Measurements from ENCODE around the gene HOXC10.
A peak's percentile ranks its signal among the peaks of the same experiment; 100 is the strongest.

Gene HOXC10

GRCh38 chr12:53950789-53951576 lies 34.0 kb upstream of the HOXC10 start:
- Histone ChIP-seq H2BK120ac (ENCODE audit: insufficient read depth, low read length, poor library complexity) (no peak overlapping the region), H2BK5ac (ENCODE audit: low read depth, low read length, poor library complexity) (no peak overlapping the region), H2BK12ac (ENCODE audit: low read length) (no peak overlapping the region)

GRCh38 chr12:53951577-53952334 lies 33.2 kb upstream of the HOXC10 start:
- no peak overlapping the region for H3K4me3 ChIP-seq (ENCODE audit: low read depth, low read length)
- no peak overlapping the region for H3K18ac ChIP-seq (ENCODE audit: low read length)
- H3K4ac ChIP-seq (ENCODE audit: low read depth, low read length) = no peak overlapping the region
- no peak overlapping the region for H3K23ac ChIP-seq (ENCODE audit: low read length)
- no peak overlapping the region for H2AFZ ChIP-seq (ENCODE audit: insufficient read depth, low read length, poor library complexity)
- peaks cover 18% of the 10 kb centered on the region for H3K9me3 ChIP-seq (ENCODE audit: insufficient read depth, low read depth, low read length)
- H2AK5ac ChIP-seq (ENCODE audit: low read length) = no peak overlapping the region
- no peak overlapping the region for H4K8ac ChIP-seq (ENCODE audit: low read depth, low read length)
- no CpG with 5 or more reads among the region's 47 CpGs for WGBS (ENCODE audit: extremely low coverage, insufficient coverage, insufficient read length)
- H3K79me1 ChIP-seq (ENCODE audit: low read length) = no peaks in the 10 kb centered on the region
- H4K12ac ChIP-seq (ENCODE audit: low read depth, low read length) = no peak overlapping the region
- H3K4me1 ChIP-seq (ENCODE audit: control insufficient read depth in 1 of 2, insufficient read depth in 2 of 2, low read length in 2 of 2) = peaks cover 19 to 24% of the 10 kb centered on the region in 2 experiments
- H2BK12ac ChIP-seq (ENCODE audit: low read length) = no peak overlapping the region
- no peak overlapping the region for H3K14ac ChIP-seq (ENCODE audit: low read length)
- no peak for DNase-seq
- no peak overlapping the region for H3K9ac ChIP-seq (ENCODE audit: low read length)
- H3K79me2 ChIP-seq (ENCODE audit: control insufficient read depth, insufficient read depth, low read length, poor library complexity) = no peaks in the 10 kb centered on the region
- no peak overlapping the region for H2BK120ac ChIP-seq (ENCODE audit: insufficient read depth, low read length, poor library complexity)
- H2BK5ac ChIP-seq (ENCODE audit: low read depth, low read length, poor library complexity) = no peak overlapping the region
- no peak overlapping the region for H4K91ac ChIP-seq (ENCODE audit: low read depth, low read length)
- no peak overlapping the region for H3K27ac ChIP-seq (ENCODE audit: low read depth, low read length)
- peak overlapping the region; percentile 7 for H3K4me2 ChIP-seq (ENCODE audit: low read length)
- no peaks in the 10 kb centered on the region for H3K36me3 ChIP-seq (ENCODE audit: control insufficient read depth in 1 of 2, insufficient read depth in 2 of 2, low read length in 2 of 2)
- peaks cover 74% of the 10 kb centered on the region for H3K27me3 ChIP-seq (ENCODE audit: insufficient read depth, low read length)

More at GRCh38 chr12:53950789-53951576, 34.0 kb upstream of the HOXC10 start:
- no peak overlapping the region for H3K9ac ChIP-seq (ENCODE audit: low read length)
- H3K14ac ChIP-seq (ENCODE audit: low read length) = no peak overlapping the region
- peaks cover 68% of the 10 kb centered on the region for H3K27me3 ChIP-seq (ENCODE audit: insufficient read depth, low read length)
- peaks cover 11% of the 10 kb centered on the region for H3K9me3 ChIP-seq (ENCODE audit: insufficient read depth, low read depth, low read length)
- no peak overlapping the region for H4K12ac ChIP-seq (ENCODE audit: low read depth, low read length)
- no peak overlapping the region for H4K91ac ChIP-seq (ENCODE audit: low read depth, low read length)
- DNase-seq = no peak
- no peak overlapping the region for H2AK5ac ChIP-seq (ENCODE audit: low read length)
- H3K4me1 ChIP-seq (ENCODE audit: control insufficient read depth in 1 of 2, insufficient read depth in 2 of 2, low read length in 2 of 2) = peaks cover 19 to 21% of the 10 kb centered on the region in 2 experiments
- no peak overlapping the region for H3K4ac ChIP-seq (ENCODE audit: low read depth, low read length)
- no peak overlapping the region for H3K23ac ChIP-seq (ENCODE audit: low read length)
- H3K27ac ChIP-seq (ENCODE audit: low read depth, low read length) = no peak overlapping the region
- H3K4me2 ChIP-seq (ENCODE audit: low read length) = no peak overlapping the region
- H3K36me3 ChIP-seq (ENCODE audit: control insufficient read depth in 1 of 2, insufficient read depth in 2 of 2, low read length in 2 of 2) = peaks cover 0 to 3% of the 10 kb centered on the region in 2 experiments
- H4K8ac ChIP-seq (ENCODE audit: low read depth, low read length) = no peak overlapping the region
- no peak overlapping the region for H2AFZ ChIP-seq (ENCODE audit: insufficient read depth, low read length, poor library complexity)
- H3K18ac ChIP-seq (ENCODE audit: low read length) = no peak overlapping the region
- H3K79me2 ChIP-seq (ENCODE audit: control insufficient read depth, insufficient read depth, low read length, poor library complexity) = no peaks in the 10 kb centered on the region
- H3K79me1 ChIP-seq (ENCODE audit: low read length) = no peaks in the 10 kb centered on the region
- H3K4me3 ChIP-seq (ENCODE audit: low read depth, low read length) = no peak overlapping the region
- WGBS (ENCODE audit: extremely low coverage, insufficient coverage, insufficient read length) = no CpG with 5 or more reads among the region's 34 CpGs

GRCh38 chr12:53952335-53952694 lies 32.6 kb upstream of the HOXC10 start:
- Histone ChIP-seq H3K9me3 (ENCODE audit: insufficient read depth, low read depth, low read length) (peaks cover 21% of the 10 kb centered on the region), H3K18ac (ENCODE audit: low read length) (no peak overlapping the region), H3K27me3 (ENCODE audit: insufficient read depth, low read length) (peaks cover 79% of the 10 kb centered on the region), H3K9ac (ENCODE audit: low read length) (no peak overlapping the region), H2AK5ac (ENCODE audit: low read length) (no peak overlapping the region), H3K14ac (ENCODE audit: low read length) (no peak overlapping the region), H3K4me2 (ENCODE audit: low read length) (peak overlapping the region; percentile 7), H2BK5ac (ENCODE audit: low read depth, low read length, poor library complexity) (no peak overlapping the region), H2BK12ac (ENCODE audit: low read length) (no peak overlapping the region), H4K12ac (ENCODE audit: low read depth, low read length) (no peak overlapping the region), H3K79me2 (ENCODE audit: control insufficient read depth, insufficient read depth, low read length, poor library complexity) (no peaks in the 10 kb centered on the region), H4K91ac (ENCODE audit: low read depth, low read length) (no peak overlapping the region), H2AFZ (ENCODE audit: insufficient read depth, low read length, poor library complexity) (no peak overlapping the region), H2BK120ac (ENCODE audit: insufficient read depth, low read length, poor library complexity) (no peak overlapping the region), H4K8ac (ENCODE audit: low read depth, low read length) (no peak overlapping the region), H3K36me3 (ENCODE audit: control insufficient read depth in 1 of 2, insufficient read depth in 2 of 2, low read length in 2 of 2) (no peaks in the 10 kb centered on the region), H3K79me1 (ENCODE audit: low read length) (no peaks in the 10 kb centered on the region), H3K27ac (ENCODE audit: low read depth, low read length) (no peak overlapping the region), H3K23ac (ENCODE audit: low read length) (no peak overlapping the region), H3K4me1 (ENCODE audit: control insufficient read depth in 1 of 2, insufficient read depth in 2 of 2, low read length in 2 of 2) (peaks cover 19 to 24% of the 10 kb centered on the region in 2 experiments), H3K4ac (ENCODE audit: low read depth, low read length) (no peak overlapping the region), H3K4me3 (ENCODE audit: low read depth, low read length) (no peak overlapping the region)
- no peak for DNase-seq
- WGBS (ENCODE audit: extremely low coverage, insufficient coverage, insufficient read length) = no CpG with 5 or more reads among the region's 13 CpGs

- no peak overlapping the region for H2BK5ac ChIP-seq (ENCODE audit: low read depth, low read length, poor library complexity)
- no peak overlapping the region for H3K14ac ChIP-seq (ENCODE audit: low read length)
- H3K27me3 ChIP-seq (ENCODE audit: insufficient read depth, low read length) = peaks cover 84% of the 10 kb centered on the region
- H2AFZ ChIP-seq (ENCODE audit: insufficient read depth, low read length, poor library complexity) = no peak overlapping the region
- peaks cover 19 to 24% of the 10 kb centered on the region in 2 experiments for H3K4me1 ChIP-seq (ENCODE audit: control insufficient read depth in 1 of 2, insufficient read depth in 2 of 2, low read length in 2 of 2)
- H4K12ac ChIP-seq (ENCODE audit: low read depth, low read length) = no peak overlapping the region
- no peak overlapping the region for H4K91ac ChIP-seq (ENCODE audit: low read depth, low read length)
- peak; percentile 93 to 96 for DNase-seq
- H3K4me2 ChIP-seq (ENCODE audit: low read length) = no peak overlapping the region
- no peak overlapping the region for H3K4ac ChIP-seq (ENCODE audit: low read depth, low read length)
- no peak overlapping the region for H2AK5ac ChIP-seq (ENCODE audit: low read length)
- WGBS (ENCODE audit: extremely low coverage, insufficient coverage, insufficient read length) = no CpG with 5 or more reads among the region's 38 CpGs
- peaks cover 21% of the 10 kb centered on the region for H3K9me3 ChIP-seq (ENCODE audit: insufficient read depth, low read depth, low read length)
- no peak overlapping the region for H3K4me3 ChIP-seq (ENCODE audit: low read depth, low read length)
- no peaks in the 10 kb centered on the region for H3K36me3 ChIP-seq (ENCODE audit: control insufficient read depth in 1 of 2, insufficient read depth in 2 of 2, low read length in 2 of 2)
- no peaks in the 10 kb centered on the region for H3K79me1 ChIP-seq (ENCODE audit: low read length)
- no peak overlapping the region for H3K23ac ChIP-seq (ENCODE audit: low read length)
- H4K8ac ChIP-seq (ENCODE audit: low read depth, low read length) = no peak overlapping the region
- no peaks in the 10 kb centered on the region for H3K79me2 ChIP-seq (ENCODE audit: control insufficient read depth, insufficient read depth, low read length, poor library complexity)
- no peak overlapping the region for H3K27ac ChIP-seq (ENCODE audit: low read depth, low read length)
- no peak overlapping the region for H3K9ac ChIP-seq (ENCODE audit: low read length)
- no peak overlapping the region for H2BK120ac ChIP-seq (ENCODE audit: insufficient read depth, low read length, poor library complexity)
- no peak overlapping the region for H3K18ac ChIP-seq (ENCODE audit: low read length)
- H2BK12ac ChIP-seq (ENCODE audit: low read length) = no peak overlapping the region
Observed at GRCh38 chr12:53952871-53953734, 31.8 kb upstream of the HOXC10 start.

All from trophoblast cell (in vitro differentiated cells and primary cell).